H9 (cell line): ENCODE data around the gene EDIL3. TPM values are rescaled to one million over a fixed set of nuclear protein-coding genes. Genes with fewer than 3 reads are reported as not detected.

ENCODE experiments used
- DNase-seq: peaks from one replicate; pipeline ENCODE4 v3.0.0-alpha.2; 2017
- H2AFZ ChIP-seq: one replicate; pipeline ENCODE4 v1.6.1; 2013; ENCODE audit warnings: mild to moderate bottlenecking, low read length, control low read depth, moderate library complexity
- H2AK5ac ChIP-seq: 2 replicates; pipeline ENCODE4 v1.6.1; 2013; ENCODE audit warnings: low read length, control low read depth, mixed read lengths; ENCODE audit not compliant: insufficient read length
- H2BK120ac ChIP-seq: one replicate; pipeline ENCODE4 v1.6.1; 2013; ENCODE audit warnings: low read depth, mild to moderate bottlenecking, low read length, control low read depth, inconsistent platforms; ENCODE audit not compliant: poor library complexity, severe bottlenecking
- H2BK12ac ChIP-seq: 2 replicates; pipeline ENCODE4 v1.6.1; 2013; ENCODE audit warnings: low read length, control low read depth, mixed read lengths, low read depth; ENCODE audit not compliant: insufficient read length
- H2BK15ac ChIP-seq: 2 replicates; pipeline ENCODE4 v1.6.1; 2013; ENCODE audit warnings: low read depth, low read length, control low read depth
- H2BK20ac ChIP-seq: one replicate; pipeline ENCODE4 v1.6.1; 2013; ENCODE audit warnings: low read depth, mild to moderate bottlenecking, low read length, control low read depth, inconsistent platforms; ENCODE audit not compliant: poor library complexity, severe bottlenecking
- H2BK5ac ChIP-seq: 2 replicates; pipeline ENCODE4 v1.6.1; 2013; ENCODE audit warnings: low read length, control low read depth, mixed read lengths; ENCODE audit not compliant: insufficient read length
- H3K14ac ChIP-seq: 2 replicates; pipeline ENCODE4 v1.6.1; 2013; ENCODE audit warnings: low read length, control low read depth; ENCODE audit not compliant: insufficient read depth
- H3K18ac ChIP-seq: 2 replicates; pipeline ENCODE4 v1.6.1; 2013; ENCODE audit warnings: low read depth, mild to moderate bottlenecking, mixed read lengths, low read length, control low read depth; ENCODE audit not compliant: insufficient read length
- H3K23ac ChIP-seq: 2 replicates; pipeline ENCODE4 v1.6.1; 2013; ENCODE audit warnings: low read length, control low read depth, mixed read lengths, low read depth; ENCODE audit not compliant: insufficient read length
- H3K23me2 ChIP-seq: 2 replicates; pipeline ENCODE4 v1.6.1; 2013; ENCODE audit warnings: low read depth, mild to moderate bottlenecking, mixed read lengths, low read length, control low read depth; ENCODE audit not compliant: insufficient read length, poor library complexity, severe bottlenecking
- H3K27ac ChIP-seq: 2 replicates; pipeline ENCODE4 v1.5.1; 2013; ENCODE audit warnings: low read length, control low read depth, mixed read lengths, low read depth; ENCODE audit not compliant: insufficient read length
- H3K27me3 ChIP-seq: 2 replicates; pipeline ENCODE4 v1.6.1; 2013; ENCODE audit warnings: low read length, control low read depth, inconsistent platforms; ENCODE audit not compliant: insufficient read depth
- H3K4ac ChIP-seq: 2 replicates; pipeline ENCODE4 v1.6.1; 2013; ENCODE audit warnings: low read depth, mild to moderate bottlenecking, control low read depth, inconsistent platforms, low read length, moderate library complexity
- H3K4me1 ChIP-seq: 2 replicates; pipeline ENCODE4 v1.6.1; 2013; ENCODE audit warnings: low read length, control low read depth, inconsistent platforms; ENCODE audit not compliant: insufficient read depth
- H3K4me2 ChIP-seq: 2 replicates; pipeline ENCODE4 v1.6.1; 2013; ENCODE audit warnings: low read length, control low read depth, mixed read lengths; ENCODE audit not compliant: insufficient read length, insufficient read depth
- H3K56ac ChIP-seq: 2 replicates; pipeline ENCODE4 v1.6.1; 2013; ENCODE audit warnings: low read depth, mild to moderate bottlenecking, mixed read lengths, low read length, control low read depth; ENCODE audit not compliant: insufficient read length
- H3K79me1 ChIP-seq: 2 replicates; pipeline ENCODE4 v1.6.1; 2013; ENCODE audit warnings: low read depth, mild to moderate bottlenecking, moderate library complexity, low read length, control low read depth, inconsistent platforms; ENCODE audit not compliant: insufficient read depth, poor library complexity, severe bottlenecking
- H3K79me2 ChIP-seq: 2 replicates; pipeline ENCODE4 v1.6.1; 2013; ENCODE audit warnings: low read length, control low read depth, inconsistent platforms; ENCODE audit not compliant: insufficient read depth
- H3K9ac ChIP-seq: 2 replicates; pipeline ENCODE4 v1.6.1; 2013; ENCODE audit warnings: low read length, control low read depth, mixed read lengths; ENCODE audit not compliant: insufficient read length; ENCODE audit errors: extremely low read depth
- H3K9me3 ChIP-seq: one replicate; pipeline ENCODE4 v1.6.1; 2013; ENCODE audit warnings: low read depth, low read length, inconsistent platforms; ENCODE audit not compliant: control insufficient read depth
- H3T11ph ChIP-seq: one replicate; pipeline ENCODE4 v1.6.1; 2013; ENCODE audit warnings: mild to moderate bottlenecking, low read length, control low read depth, inconsistent platforms
- H4K20me1 ChIP-seq: one replicate; pipeline ENCODE4 v1.6.1; 2013; ENCODE audit not compliant: control insufficient read depth, insufficient read length, insufficient read depth
- H4K5ac ChIP-seq: 2 replicates; pipeline ENCODE4 v1.6.1; 2013; ENCODE audit warnings: low read depth, mild to moderate bottlenecking, mixed read lengths, low read length, control low read depth; ENCODE audit not compliant: insufficient read length
- H4K8ac ChIP-seq: replicated peaks from 2 replicates; pipeline ENCODE4 v1.6.1; 2013; ENCODE audit warnings: low read length, control low read depth, mixed read lengths, low read depth; ENCODE audit not compliant: insufficient read length
- H4K91ac ChIP-seq: 2 replicates; pipeline ENCODE4 v1.6.1; 2013; ENCODE audit warnings: low read depth, mild to moderate bottlenecking, moderate library complexity, mixed read lengths, low read length, control low read depth; ENCODE audit not compliant: insufficient read length
- H3K27ac Mint-ChIP-seq, 3 experiments: 2 replicates in 2 of 3; 3 replicates in 1 of 3; pipeline ENCODE4 v1.8.0; 2020 to 2021; ENCODE audit warnings: mixed read lengths in 3 of 3, mild to moderate bottlenecking in 1 of 3, moderate library complexity in 1 of 3
- H3K27me3 Mint-ChIP-seq: 2 replicates; pipeline ENCODE4 v1.8.0; 2021; ENCODE audit warnings: low read depth, mild to moderate bottlenecking, moderate library complexity, mixed read lengths
- H3K36me3 Mint-ChIP-seq, 3 experiments: 2 replicates in 2 of 3; 3 replicates in 1 of 3; pipeline ENCODE4 v1.8.0; 2020 to 2021; ENCODE audit warnings: low read depth in 3 of 3, mixed read lengths in 3 of 3; ENCODE audit not compliant: insufficient read depth in 1 of 3
- H3K4me1 Mint-ChIP-seq, 2 experiments: 2 replicates each; pipeline ENCODE4 v1.8.0; 2020; ENCODE audit warnings: mixed read lengths in 2 of 2
- H3K4me3 Mint-ChIP-seq, 2 experiments: 2 replicates in 1 of 2; 3 replicates in 1 of 2; pipeline ENCODE4 v1.8.0; 2020 to 2021; ENCODE audit warnings: mild to moderate bottlenecking in 2 of 2, mixed read lengths in 2 of 2, moderate library complexity in 1 of 2
- H3K9me3 Mint-ChIP-seq, 2 experiments: 2 replicates in 1 of 2; 3 replicates in 1 of 2; pipeline ENCODE4 v1.8.0; 2020; ENCODE audit warnings: mild to moderate bottlenecking in 2 of 2, mixed read lengths in 2 of 2, moderate library complexity in 1 of 2
- CTCF ChIP-seq: fragments of 200-600 bp; sonication (generic); conservative IDR thresholded peaks from 3 replicates; pipeline ENCODE4 v1.8.0; 2021; ENCODE audit warnings: antibody characterized with exemption, mild to moderate bottlenecking
- WGBS: extraction: QIAGEN DNeasy Blood & Tissue Kit; methylation state at CpG from one replicate; pipeline ENCODE4 v1.1.7; 2013; ENCODE audit warnings: missing lambda C conversion rate, low lambda C conversion rate, mixed read lengths; ENCODE audit not compliant: insufficient read length; ENCODE audit errors: extremely low coverage; 5-methylcytosine and 5-hydroxymethylcytosine counted together
- total RNA-seq: library from RNA; stranded (reverse); gene quantifications from 2 replicates; pipeline ENCODE4 v1.2.1, GENCODE V29; 2021

The EDIL3 gene
- total RNA-seq, 1 experiment from 2014 or later = 61.9 TPM

- Histone ChIP-seq H4K8ac (no peak overlapping the region), H2BK12ac (no peak overlapping the region), H2BK120ac (no peak overlapping the region), H3K56ac (no peak overlapping the region), H3K79me1 (no peaks in the 10 kb centered on the region), H3K4me1 (no peaks in the 10 kb centered on the region; the same call in 1 of the 2 replicates), H3K23me2 (no peaks in the 10 kb centered on the region), H3K79me2 (no peaks in the 10 kb centered on the region), H3K18ac (no peak overlapping the region), H2BK20ac (no peak overlapping the region), H2AK5ac (no peak overlapping the region), H3K9ac (no peak overlapping the region), H3K27me3 (no peaks in the 10 kb centered on the region), H4K5ac (no peak overlapping the region), H2AFZ (no peak overlapping the region), H2BK15ac (no peak overlapping the region), H3K4ac (no peak overlapping the region), H3K9me3 (no peaks in the 10 kb centered on the region), H3K27ac (no peak overlapping the region), H3K23ac (no peak overlapping the region), H3K14ac (no peak overlapping the region), H3T11ph (no peak overlapping the region), H3K4me2 (no peak overlapping the region), H4K91ac (no peak overlapping the region), H2BK5ac (no peak overlapping the region), H4K20me1 (no peaks in the 10 kb centered on the region)
- H3K36me3 Mint-ChIP-seq = no peaks in the 10 kb centered on the region
- WGBS = no CpG with 5 or more reads among the region's 4 CpGs
- peaks cover 9 to 13% of the 10 kb centered on the region in 2 experiments for H3K4me1 Mint-ChIP-seq
- no peaks in the 10 kb centered on the region; a peak in 1 of 5 replicates for H3K9me3 Mint-ChIP-seq
- no peaks in the 10 kb centered on the region; the same call in 1 of the 2 replicates for H3K27me3 Mint-ChIP-seq
- no peak for TF ChIP-seq CTCF
- DNase-seq = no peak
- H3K4me3 Mint-ChIP-seq = no peak overlapping the region
- H3K27ac Mint-ChIP-seq = peak overlapping the region in 1 of 3 experiments; percentile 64; a peak in 1 of 7 replicates
These were observed 459.2 kb downstream of the EDIL3 start for GRCh38 chr5:83925321-83925954.
